Activated gamma-delta T cell treated with Interleukin-2 at 50 U/mL for 16 hours (primary cell): ENCODE measurements around the gene ZNF451.

Experiments
- DNase-seq: peaks from one replicate; pipeline ENCODE4 v3.0.0-alpha.2; 2020

Gene ZNF451

GRCh38 chr6:57209030-57209429, 119.0 kb downstream of the ZNF451 start:
- no peak for DNase-seq

- DNase-seq, result no peak
These were observed 120.1 kb downstream of the ZNF451 start for GRCh38 chr6:57210060-57210459.

DNA sequence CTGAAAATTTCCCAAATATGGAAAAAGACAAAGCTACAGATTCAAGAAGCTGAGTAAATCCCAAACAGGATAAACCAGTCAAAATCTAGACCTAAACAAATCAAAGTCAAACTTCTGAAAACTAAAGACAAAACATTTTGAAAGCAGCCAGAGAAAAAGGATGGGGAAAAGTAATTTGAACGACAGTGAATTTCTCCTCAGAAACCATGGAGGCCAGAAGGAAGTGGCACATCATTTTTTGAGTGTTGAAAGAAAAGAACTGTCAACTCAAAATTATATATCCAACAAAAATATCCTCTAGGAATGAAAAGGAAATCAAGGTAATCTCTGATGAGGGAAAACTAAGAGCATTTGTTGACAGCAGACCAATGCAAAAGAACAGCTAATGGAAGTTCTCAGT, 125.3 kb downstream of the ZNF451 start:
- DNase-seq, result no peak

DNA sequence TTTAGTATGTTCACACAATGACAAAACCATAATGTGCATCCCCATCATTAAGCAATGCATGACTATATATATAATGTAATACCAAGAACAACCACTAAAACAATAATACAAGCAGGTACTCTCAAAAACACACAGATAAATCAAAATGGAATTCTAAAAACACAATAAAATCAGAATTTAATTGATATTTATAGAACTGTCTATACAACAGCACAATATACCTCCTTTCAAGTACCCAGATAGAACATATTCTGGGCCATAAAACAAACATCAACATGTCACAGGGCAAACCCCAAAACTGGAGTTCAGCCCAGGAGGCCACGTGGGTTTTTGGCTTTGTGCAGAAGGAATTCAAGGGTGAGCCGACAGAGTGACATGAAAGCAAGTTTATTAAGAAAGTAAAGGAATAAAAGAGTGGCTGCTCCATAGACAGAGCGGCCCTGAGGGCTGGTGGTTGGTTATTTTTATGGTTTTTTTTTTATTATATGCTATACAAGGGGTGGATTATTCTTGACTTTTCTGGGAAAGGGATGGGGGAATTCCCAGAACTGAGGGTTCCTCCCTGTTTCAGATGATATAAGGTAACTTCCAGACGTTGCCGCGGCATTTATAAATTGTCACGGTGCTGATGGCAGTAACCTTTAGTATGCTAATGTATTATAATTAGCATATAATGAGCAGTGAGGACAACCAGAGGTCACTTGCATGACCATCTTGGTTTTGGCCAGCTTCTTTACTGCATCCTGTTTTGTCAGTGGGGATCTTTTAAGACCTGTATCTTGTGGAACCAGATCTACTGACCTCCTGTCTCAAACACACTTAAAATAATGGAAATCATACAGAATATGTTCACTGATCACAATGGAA, 126.5 kb downstream of the ZNF451 start:
- DNase-seq, result no peak

DNA sequence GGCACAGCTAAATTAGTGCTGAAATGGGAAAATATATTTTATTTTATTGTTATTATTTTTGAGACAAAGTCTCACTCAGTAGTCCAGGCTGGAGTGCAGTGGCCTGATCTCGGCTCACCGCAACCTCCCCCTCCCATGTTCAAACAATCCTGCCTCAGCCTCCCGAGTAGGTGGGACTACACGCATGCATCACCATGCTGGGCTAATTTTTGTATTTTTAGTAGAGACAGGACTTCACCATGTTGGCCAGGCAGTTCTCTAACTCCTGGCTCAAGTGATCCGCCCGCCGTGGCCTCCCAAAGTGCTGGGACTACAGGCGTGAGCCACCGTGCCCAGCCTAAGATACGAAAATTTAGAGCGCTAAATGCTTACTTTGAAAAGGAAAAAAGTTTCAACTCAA, 127.3 kb downstream of the ZNF451 start:
- DNase-seq, result no peak
